Amygdala (tissue), 56 donors: ENCODE results near the gene HPSE2.

Experiments used
- DNase-seq, 56 donors: peaks; one replicate each; lab custom pipeline; 2025; lab: John Stamatoyannopoulos, UW

Gene HPSE2

DNA sequence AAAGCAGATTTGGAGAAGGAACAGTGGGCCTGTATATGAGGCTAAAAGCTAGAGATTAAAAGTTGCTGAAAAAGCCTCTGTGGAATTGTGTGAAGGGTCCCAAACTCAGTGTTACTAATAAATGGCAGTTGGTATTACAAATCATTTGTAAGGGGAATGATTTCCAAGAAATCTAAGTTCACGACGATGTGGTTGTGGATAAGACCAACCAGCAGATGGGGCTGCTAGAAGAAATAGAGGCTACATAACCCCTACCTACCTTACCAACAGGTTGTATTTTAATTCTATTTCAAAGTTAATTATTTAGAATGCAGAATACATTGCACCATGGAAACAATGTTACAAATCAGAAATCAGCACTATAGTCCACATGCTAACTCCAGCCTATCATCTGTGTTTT is 377.1 kb downstream of the HPSE2 start:
- no peak for DNase-seq

DNA sequence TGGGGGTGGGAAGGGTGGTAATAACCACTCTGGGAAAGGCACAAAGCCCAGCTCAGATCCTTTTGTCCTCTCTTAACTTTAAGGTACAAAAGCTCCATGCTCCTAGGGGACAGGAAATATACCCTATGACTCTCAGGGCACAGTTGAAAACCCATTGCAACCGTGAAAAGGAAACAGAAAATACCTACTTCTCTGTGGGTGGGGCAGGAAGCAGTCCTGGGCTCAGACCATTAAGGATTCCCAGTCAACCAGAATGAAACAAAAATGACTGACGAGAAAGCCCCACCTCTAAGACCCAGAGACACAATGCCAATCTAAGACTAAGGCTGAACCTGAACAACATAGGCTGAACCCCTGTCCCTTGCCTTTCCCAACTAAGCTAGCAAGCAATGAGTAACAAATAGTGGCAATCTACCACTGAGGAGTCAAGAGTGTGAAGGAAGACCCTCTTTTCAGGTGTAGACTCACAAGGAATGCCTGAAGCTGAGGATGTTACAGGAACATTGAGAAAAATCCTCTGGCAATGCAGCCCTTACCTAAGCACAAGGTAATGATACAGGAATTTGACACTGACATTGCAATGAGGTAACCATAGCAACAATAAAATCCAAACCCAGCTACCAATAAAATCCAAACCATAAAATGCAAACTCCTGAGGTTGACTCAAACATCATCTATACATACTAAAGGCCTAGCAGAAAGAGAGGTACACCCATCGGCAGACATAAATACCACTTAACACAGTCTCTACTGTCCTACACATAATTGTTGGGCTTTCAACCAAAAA is 380.1 kb downstream of the HPSE2 start:
- DNase-seq: no peak

DNA sequence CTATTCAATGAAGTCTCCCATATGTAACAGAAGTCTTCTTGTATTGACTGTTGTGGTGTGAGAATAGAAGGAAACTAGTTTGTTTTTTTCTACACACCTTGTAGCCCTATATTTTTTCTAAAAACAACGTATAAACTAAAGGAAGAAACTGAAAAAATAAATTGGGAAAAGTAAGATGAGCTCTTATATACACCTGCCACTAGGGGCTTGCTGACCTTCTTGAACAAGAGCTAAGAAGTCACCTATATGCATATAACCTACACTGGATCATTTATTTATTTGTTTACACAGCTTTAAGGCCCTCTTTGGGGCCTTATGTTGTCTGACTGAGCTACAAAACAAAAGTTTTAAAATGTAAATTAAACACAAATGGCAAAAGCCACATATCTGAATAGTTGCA is 383.0 kb downstream of the HPSE2 start:
- DNase-seq: no peak

DNA sequence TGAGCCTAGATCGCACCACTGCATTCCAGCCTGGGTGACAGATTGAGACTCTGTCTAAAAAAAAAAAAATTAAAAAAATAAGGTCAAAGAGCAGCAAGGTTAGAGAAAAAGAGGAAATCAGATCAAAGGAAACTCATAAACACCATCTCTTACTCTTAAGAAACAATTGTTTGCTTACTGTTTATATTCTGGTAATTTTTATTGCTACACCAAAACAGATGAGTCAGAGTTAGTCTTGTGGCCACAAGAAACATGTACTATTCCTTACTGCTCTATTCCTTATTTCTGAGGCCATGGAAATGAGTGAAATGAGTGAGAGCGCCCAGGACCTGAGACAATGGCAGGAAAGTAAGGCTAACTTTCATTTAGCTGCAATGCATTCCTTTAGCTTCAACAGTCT is 387.3 kb downstream of the HPSE2 start:
- no peak for DNase-seq

DNA sequence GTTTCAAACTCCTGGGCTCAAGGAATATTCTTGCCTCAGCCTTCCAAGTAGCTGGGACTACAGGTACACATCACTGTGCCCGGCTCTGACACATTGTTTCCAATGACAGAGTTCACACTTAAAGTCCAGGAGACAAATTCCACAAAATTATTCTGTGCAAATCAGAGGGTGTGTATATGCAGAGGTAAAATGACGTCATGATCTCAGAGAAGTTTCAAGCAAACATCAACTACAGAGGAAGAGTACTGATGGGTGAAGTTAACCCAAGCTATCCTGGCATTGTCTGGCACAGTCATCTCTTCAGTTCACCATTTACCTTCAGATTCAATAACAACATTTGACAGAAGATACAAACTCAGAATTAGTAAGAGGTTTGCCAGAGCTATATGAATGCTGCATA is 388.9 kb downstream of the HPSE2 start:
- DNase-seq: no peak

DNA sequence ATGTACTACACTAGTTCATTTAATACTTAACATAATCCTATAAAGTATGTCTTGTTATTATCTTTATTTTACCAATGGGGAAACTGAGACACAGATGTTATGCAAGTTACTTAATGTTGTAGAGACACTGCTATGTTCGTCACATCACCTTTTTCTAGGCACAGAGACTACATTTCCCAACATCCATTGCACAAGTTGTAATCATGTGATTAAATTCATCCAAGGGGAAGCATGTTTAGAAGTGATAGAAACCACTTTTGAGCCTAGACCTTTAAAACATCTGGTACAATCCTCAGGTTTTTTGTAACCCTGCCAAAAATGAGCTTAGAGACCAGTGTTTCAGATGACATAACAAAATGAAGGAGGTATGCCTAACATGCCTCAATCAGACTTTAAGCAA is 402.1 kb downstream of the HPSE2 start:
- DNase-seq: no peak

DNA sequence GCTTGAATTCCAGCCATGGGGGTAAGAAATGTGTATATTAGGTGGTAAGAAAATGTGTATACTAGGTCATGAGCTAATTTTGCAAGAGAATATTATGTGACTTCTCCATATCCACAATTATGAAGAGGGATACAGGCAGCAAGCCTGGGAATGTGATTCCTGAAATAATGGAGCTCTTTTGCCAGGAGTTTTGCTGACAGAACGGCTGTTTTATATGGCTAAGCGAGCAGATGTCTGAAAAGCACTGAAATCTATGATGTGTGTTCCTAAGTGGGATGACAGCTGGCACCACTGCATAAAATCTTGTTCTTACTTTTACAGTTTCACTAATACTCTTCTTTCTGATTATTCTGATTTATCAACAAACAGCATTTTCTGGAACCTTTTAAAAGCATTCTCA is 402.9 kb downstream of the HPSE2 start:
- DNase-seq: no peak

DNA sequence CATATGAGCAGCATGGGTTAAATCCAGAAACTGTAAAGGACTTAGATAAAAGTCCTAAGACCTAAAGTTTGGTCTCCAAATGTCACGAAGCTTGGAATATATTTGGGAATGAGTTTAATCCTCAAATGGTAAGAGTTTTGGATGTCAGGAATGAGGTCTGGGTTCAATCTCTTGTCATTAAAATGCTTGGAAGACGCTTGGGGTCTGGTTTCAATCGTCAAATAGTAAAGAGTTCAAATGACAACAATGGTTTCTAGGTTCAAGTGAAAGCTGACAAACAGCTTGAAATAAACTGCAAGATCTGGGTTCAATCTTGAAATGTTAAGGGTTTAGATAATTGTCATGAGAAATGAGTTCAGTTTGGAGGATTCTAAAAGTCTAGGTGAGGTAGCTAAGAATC is 403.5 kb downstream of the HPSE2 start:
- no peak for DNase-seq

DNA sequence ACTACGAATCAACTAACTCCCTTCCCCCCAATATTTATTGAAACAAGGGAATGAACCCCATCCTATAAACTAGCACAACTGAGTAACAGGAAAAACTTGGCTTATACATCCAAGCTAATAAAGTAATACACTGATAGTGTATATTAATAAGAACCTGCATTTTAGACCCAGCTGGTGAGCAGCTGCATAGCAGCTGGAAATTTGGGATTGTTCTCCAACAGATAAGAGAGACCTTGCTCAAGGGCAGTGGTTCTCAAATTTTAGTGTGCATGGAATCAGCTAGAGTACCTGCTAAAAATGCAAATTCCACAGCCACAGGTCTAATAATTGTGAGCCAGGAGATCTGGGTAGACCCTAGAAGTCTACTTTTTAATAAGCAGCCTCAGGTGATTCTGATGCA is 404.3 kb downstream of the HPSE2 start:
- DNase-seq: no peak

DNA sequence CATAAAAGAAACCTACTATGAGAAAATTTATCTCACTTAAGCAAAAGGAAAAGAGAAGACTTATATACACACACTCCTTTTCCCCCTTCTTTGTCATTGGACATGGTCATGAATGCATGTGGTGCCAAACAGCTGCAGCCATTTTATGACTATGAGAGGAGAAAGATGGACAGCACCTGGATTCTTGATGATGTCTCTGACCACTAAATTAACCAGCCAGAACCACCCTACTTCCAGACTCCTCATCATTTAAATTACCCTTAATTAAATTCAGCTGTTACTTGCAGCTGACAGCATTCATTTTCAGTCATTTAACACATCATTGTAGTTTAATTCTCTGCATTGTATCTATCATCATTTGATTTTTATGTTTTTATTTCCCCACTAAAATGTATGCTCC is 409.9 kb downstream of the HPSE2 start:
- DNase-seq: no peak

DNA sequence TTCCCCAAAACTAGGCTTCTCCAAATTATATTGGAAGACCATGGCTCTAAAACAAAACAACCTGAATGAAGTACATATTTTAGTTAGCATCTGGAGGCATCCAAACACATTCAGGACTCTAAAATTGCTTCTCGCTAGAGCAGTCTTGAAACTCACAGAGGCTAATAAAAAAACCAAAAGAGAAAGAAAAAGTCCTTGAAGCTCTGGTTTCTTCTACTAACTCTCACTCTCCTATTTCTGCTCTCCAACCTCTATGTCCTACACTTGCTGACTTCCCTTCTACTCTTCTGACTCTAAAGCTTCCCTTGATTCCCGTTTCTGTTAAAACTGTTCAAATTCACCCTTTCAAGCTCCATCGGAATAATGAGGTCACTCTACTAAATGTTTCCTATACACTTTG is 418.3 kb downstream of the HPSE2 start:
- DNase-seq: no peak

DNA sequence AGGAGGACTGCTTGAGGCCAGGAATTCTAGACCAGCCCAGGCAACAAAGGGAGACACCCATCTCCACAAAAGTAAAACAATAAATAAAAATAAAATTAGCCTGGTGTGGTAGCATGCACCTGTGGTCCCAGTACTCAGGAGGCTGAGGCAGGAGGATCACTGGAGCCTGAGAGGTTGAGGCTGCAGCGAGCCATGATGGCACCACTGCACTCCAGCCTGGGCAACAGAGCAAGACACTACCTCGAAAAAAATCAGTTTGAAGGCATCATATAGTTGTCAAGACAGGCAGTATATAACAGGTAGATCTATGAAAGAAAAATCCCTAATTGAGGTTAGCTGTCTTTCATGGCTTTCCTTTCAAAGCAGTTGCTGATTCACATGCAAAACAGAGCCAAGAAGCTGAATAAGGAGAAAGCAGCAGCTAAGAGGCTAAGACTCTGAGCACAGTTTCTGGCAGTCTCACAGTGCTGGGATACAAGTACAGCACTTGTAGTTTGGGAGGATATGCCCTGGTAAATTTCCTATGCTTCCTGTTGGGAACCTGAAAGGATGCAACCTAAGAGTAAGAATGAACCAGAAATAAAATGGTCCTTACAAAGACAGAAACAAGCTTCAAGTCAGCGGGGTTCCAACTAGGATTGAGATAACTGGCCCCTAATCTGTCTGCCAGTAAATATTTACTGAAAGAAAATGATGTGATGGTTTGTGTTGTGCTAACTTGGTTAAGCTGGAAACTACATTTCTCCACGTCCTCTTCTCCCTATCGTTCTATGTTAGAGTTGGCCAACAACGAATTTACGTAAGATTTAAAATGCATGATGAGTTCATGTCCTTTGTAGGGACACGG is 420.4 kb downstream of the HPSE2 start:
- DNase-seq: peak in 1 of 56 donors; percentile 0

DNA sequence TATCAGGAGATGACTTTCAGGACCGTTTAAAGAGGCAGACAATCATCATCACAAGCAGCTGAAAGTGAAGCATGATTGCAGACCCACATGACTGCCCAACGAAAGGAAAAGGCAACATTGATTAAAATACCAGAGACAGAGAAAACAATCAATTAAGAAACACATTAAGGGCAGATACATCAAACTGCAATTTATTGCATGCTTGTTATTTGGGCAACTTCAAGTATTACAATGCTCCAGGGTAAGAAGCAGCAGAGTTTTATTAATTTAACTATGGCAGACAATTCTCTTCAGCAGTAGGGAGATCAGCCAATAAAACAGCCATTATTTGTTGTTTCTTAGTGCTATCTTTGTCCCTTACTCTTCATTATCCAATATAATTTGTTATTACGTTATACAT is 421.2 kb downstream of the HPSE2 start:
- no peak for DNase-seq

DNA sequence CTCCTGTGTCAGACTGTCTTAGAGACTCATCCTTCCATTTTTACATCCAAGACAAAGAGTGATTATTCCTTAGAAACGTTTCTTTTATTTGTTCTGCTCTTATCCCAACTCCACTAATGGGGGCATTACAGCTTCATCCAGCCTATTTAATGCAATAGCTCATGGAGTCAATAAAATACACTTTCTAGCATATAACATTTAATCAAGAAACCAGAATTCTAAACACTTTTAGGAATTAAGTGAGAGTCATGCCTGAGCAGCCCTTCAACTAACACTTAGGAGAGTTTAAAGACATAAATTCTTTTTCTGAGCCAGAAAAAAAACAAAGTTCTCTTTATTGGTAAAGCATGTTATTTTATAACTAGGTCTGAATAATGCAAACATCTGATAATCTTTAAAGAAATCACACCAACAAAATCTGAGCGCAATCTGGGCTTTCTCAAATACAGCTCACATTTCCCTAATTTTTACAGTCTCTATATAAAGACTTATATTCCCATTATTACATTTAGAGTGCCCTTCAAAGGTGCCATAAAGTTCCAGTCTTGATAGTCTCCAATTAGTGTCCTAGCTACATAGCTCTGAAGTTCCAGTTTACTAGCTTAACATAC is 427.3 kb downstream of the HPSE2 start:
- DNase-seq: no peak

DNA sequence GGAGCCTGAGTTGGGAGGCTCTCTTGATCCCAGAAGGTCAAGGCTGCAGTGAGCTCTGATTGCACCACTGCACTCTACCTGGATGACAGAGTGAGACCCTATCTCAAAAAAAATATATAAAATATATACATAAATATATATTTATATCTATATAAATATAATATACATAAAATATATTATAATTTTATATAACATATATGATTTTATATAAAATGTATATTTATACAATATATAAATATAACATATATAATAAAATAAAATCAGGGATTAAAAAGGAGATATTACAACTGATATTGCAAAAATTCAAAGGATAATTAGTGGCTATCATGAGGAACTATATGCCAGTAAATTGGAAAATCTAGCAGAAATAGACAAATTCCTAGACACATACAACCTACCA is 435.4 kb downstream of the HPSE2 start:
- DNase-seq: no peak

DNA sequence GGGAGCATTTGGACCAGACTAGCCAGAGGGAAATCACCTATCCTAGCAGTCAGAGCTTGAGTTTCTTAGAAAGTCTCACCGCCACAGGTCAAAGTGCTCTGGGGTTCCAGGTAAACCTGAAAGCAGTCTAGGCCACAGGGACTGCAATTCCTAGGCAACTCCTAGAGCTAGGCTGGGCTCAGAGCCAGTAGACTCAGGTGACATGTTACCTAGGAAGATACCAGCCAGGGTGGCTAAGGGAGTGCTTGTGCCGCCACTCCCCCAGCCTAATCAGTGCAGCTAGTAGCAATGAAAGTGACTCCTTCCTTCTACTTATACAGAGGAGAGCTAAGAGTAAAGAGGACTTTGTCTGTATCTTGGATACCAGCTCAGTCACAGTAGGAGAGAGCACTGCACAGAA is 440.2 kb downstream of the HPSE2 start:
- DNase-seq: no peak

DNA sequence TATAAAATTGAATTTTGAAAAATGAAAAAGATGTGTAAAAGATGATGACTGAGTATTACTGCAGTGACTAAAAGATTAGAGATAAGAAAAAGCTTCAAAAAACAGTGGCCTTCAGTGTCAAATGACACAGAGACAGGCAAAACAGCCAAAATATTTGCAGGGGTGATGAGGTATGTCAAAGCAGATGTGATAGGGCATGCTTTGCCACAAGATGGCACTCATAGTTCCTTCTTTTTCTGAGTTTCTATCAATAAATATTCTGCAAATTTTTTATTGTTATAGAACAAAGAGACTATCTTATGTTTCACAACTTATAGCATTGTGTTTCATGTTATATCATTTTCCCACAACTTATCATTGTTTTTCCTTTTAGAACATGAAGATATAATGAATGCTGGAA is 444.8 kb downstream of the HPSE2 start:
- DNase-seq: no peak

DNA sequence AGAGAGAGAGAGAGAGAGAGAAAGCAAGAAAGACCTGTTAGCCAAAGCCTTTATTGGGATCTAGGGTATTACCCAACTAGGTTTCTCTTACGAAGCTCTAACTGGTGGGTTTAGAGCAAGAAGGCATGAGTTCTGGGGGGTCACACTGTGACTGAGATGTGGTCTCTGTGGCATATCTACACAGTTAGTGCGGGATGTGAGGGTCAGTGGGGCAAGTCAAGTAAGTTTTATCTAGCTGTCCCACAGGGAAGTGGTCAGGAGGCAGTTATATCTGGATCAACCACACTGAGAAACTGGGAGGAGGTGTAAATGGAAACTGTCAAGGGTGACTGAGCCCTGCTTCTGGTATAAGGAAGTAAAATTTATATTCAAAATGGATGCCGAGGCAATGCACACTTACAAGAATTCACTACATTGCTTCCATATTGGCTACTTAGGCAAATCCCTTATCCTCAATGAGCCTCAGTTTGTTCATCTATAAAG is 457.3 kb downstream of the HPSE2 start:
- no peak for DNase-seq

DNA sequence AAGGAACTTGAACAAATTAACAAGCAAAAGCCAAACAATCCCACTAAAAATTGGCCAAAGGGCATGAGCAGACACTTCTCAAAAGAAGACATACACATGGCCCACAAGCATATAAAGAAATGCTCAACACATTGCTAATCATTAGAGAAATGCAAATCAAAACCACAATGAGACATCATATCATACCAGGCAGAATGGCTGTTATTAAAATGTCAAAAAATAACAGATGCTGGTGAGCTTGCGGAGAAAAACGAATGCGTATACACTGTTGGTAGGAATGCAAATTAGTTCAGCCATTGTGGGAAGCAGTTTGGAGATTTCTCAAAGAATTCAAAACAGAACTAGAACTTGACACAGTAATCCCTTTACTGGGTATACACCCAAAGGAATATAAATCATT is 477.2 kb downstream of the HPSE2 start:
- no peak for DNase-seq

DNA sequence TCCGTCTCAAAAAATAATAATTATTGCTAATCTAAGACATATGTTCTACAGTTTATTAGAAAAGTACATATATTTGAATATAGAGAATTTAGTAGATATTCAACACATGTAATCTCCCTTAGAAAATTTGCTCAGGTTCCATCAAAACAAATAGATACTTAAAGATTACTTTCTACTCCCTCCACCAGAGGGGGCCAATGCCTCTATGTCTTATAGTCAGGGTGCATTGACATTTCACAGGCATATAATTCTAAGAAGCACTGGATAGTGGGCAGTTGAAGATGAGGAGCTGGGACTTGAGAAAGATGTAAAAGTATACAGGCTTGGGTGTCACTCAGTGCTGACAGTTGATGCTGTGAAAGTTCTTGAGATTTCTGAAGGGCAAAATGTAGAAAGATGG is 487.4 kb downstream of the HPSE2 start:
- no peak for DNase-seq

DNA sequence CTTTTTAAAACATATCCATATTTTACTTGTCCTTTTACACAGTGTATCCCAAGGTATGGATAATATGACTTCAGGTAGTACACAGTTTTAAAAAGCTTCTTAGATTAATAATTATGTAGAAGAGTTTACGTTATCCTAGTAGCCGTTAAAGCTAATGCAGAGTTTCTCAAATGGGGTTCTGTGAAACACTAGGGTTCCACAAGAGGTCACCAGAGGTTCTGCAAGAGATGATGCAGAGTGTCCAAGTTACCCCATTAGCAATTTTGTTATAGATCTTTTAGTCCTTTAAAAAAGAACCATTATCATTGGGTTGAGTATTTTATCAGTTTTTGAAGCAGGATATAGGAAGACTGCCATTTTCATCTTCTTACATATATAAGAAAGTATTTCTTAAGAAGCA is 490.0 kb downstream of the HPSE2 start:
- DNase-seq: no peak

DNA sequence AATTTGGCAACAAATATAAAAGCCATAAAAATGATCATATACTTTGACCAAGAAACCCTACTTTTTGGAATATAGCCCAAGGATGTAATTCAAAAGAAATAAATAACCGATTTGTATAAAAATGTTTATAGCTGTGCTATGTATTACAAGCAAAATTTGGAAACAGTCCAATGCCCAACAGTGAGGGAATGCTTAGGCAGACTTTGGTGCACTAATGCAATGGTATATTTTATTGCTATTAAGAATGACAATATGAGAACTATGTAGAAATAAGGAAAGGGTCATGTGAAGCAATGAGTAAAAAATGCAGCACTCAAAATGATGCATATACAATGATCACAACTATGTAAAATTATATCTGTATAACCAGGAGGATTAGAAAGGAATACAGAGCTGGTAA is 515.1 kb downstream of the HPSE2 start:
- DNase-seq: no peak
